HG03095 (cell line): Measurements from ENCODE around the gene LRRC15.

Experiments used
- ATAC-seq: cut with Tn5 transposase; IDR thresholded peaks from one replicate; pipeline ENCODE4 v1.9.1; 2021; ENCODE audit warnings: moderate library complexity; ENCODE audit not compliant: unreplicated experiment

The LRRC15 gene

DNA sequence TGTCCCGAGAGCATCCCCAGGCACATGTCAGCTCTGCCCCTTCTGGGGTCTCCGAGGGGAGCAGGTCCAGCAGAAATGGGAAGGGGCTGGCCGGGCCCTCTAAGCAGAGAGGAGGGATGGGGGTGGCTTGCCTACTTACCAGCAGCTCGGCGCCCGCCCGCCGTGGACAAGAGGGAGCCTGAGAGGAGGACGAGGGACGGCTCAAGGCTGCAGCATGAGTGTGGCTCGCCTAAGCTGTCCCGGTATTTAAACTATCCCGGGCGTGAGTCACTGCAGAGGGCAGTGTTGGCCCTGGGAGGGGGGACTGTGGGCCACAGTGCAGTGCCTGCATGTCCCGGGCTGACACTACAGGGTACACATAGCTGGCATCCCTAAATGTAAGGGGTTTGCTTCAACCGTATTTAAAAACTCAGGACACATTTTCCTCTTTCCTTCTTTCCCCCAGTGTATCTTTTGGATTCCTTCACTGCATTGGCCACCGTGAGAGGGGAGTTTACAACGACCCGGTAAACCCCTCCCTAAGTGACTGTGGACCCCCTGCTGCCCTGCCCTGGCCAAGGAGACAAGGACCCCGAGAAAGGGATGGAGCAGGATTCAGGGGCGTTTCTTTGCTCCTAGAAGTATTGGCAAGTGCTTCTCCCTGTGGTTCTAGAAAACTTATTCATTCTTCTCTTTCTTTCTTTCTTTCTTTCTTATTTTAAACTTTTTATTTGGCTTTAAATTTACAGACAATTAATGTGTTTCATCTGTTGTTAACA, at the start of gene LRRC15:
Gene LRRC15 (minus strand): TSS at position 222 of the 758 bp plus-strand sequence. CDS start 8,700 bp downstream, outside the sequence.
- no peak for ATAC-seq

DNA sequence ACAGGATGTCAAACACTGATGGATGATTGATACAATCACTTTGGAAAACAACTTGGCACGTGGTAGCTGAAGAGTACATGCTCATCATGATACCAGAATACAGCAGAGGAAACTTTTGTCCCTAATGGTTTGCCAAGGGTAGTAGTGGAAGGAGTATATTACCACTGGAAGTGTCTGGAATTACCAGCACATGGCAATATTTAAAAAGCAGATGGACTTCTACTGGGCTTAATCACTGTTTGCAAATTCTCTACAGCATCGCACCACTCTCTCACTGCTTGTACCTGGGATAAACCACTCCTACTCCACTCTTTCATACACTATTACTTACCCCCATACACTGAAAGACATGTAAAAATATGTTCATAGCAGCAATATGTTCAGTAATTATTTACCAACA, 49.1 kb upstream of the LRRC15 start:
- no peak for ATAC-seq

DNA sequence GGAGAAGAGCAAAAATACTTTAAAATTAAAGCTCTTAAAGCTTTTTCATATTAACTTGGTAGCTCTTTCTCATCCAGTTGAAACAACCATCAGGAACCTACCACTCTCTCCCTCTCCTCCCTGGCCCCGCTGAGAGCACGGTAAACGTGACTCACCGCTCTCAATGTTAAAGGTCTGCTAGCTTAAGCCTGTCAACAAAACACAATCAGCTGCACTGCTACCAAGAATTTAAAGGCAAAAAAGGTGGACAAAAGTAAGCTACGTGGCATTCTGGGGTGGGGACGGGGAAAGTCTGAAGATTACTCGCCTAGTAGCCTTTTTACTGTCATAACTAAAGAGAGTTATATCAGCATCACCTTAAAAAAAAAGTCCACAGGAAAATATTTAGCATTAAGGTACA, 37.9 kb upstream of the LRRC15 start:
- no peak for ATAC-seq

DNA sequence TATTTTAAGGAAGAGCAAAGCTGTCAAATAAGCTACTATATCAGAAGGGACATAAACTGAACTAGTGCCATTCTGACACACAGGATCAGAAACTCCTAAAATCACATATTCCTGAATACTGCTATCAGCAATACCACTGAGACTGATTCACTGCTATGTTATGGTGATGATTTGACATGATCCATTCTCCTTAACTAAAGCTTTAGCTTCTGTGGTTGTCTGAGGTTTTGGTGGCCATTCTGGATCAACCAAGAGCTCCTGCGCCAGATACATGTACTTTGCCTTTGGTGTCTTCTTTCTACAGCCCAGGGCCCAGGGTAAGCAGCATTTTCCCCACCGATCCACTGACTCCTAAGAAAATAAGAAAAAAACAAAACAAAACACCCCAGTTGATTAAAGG, 36.2 kb upstream of the LRRC15 start:
- no peak for ATAC-seq

DNA sequence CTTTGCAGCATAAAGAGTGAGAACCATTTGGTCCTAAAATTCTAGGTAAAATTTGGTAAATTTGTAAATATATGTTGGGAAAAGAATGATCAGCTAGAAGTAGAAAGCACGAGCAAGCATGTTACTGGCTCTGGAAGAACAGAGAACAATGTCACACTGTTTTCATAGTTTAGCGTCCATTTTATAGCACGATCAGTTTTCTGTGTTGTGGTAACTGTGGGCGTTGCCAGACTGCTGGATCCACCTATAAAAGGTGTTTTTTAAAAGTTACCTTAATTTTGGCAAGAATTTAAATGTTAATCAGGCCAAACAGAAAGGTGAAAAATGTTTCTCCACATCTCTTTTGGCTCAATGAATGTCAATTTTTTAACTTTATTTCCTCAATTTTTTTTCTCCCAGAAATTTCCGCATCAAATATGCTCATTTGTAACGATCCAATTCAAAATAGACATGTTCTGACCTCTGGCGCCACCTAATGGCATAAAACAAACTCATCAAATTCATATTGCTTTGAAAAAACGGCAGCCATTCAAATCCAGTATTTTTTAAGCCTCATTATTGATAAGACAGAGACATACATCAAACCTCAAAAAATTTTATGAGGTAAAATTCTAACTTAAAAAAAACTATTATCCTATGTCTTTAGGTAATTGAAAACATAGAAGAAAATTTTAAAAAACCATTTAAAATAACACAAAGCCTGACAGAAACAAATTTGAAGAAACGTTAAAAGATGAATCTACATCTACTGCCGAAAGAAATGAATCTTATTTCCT, 35.0 kb upstream of the LRRC15 start:
- ATAC-seq: no peak

DNA sequence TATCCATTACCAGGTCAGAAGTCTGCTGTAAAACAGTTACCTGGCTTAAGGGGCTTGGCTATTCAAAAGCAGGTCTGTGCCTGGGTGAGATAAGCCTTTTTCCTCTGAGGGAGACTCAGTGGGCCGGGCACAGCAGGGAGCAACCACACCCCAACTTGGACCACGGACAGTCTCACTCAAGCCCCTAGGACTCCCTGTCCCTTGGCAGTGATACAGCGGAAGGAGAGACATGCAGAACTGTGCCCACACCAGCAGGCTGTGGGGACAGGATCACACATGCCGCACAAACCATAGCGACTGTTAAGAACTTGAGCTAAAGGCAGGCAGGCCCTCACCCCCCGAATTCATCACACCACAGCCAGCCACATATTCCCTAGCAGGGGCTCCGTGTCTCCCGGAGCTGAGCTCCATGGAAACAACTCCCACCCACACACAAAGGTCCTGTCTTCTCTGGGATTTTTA, 32.4 kb upstream of the LRRC15 start:
- no peak for ATAC-seq

DNA sequence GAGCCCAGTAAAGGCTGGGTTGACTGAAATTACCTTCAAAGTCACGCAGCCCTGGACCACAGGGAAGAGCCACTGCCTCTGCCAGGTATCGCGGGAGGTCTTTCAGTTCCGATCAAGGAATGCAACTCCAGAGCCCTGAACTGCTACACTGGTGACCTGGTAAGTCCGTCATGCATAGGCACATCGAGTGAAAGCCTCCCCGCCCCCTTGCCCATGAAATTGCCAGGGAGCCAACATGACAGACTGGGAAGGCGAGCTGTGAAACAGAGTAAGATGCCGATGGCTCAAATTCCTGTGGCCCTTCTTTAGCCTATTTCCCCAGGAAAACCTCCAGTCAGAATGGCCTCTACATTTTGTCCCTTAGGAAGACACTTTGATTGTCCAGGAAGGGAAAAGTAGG, 31.8 kb upstream of the LRRC15 start:
- no peak for ATAC-seq

DNA sequence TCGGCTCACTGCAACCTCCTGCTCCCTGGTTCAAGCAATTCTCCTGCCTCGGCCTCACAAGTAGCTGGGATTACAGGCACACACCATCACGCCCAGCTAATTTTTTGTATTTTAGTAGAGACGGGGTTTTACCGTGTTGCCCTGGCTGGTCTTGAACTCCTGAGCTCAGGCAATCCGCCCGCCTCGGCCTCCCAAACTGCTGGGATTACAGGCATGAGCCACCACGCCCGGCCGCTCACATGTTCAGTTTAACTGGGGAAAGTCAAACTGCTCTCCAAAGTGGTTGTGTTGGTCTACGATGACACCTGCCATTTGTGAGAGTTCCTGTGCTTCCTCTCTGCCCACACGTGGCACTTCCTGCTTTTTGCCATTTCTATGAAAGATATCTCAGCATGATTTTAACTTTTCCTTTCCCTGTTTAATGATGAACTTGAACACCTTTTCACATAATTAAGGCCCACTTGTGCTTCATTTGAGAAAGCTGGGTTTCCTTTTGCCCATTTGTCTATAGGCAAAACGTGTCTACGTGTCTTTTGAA, 30.4 kb upstream of the LRRC15 start:
- ATAC-seq: no peak

DNA sequence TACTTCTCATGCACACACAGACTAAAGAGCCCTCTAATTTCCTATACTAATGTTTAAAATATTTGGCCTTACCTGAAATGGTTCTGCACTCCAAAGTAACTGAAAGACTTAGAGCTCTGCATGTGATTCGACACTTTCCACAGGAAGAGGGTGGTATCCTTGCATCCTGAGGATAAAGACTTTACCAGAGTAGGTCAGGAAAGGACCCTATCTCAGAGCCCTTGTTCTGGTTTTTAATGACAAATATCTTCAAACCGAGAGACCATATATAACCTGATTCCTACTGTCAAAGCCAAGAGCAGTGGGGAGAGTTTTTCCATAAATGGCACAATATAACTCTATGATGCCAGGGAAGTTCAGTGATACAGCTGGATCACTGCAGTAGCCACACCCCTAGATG, 29.6 kb upstream of the LRRC15 start, which contains the start of gene GP5:
Gene GP5 (minus strand): TSS at position 101 of the 400 bp plus-strand sequence. CDS start 984 bp downstream, outside the sequence.
- ATAC-seq: no peak

DNA sequence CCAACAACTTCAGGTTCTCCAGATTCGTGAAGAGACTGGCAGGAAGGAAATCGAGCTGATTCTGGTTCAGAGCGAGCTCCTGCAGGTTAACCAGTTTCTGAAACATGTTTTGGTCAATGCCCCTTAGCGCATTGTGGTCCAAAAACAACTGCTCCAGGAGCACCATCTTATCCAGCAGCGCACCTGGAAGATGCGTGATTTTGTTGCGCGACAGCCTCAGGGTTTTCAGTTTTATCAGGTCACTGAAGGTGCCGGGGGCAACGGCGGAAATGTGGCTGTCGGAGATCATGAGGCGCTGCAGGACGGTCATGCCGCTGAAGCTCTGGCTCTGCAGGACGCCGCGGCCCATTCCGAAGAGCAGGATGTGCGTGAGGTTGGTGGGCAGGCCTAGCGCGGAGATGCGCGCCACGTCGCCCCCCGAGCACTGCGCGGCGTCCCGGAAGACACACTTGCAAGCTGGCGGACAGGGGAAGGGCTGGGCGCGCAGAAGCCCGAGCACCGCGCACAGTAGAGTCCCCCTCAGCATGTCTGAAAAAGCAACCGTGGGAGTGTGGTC, 28.3 kb upstream of the LRRC15 start:
- ATAC-seq: no peak

DNA sequence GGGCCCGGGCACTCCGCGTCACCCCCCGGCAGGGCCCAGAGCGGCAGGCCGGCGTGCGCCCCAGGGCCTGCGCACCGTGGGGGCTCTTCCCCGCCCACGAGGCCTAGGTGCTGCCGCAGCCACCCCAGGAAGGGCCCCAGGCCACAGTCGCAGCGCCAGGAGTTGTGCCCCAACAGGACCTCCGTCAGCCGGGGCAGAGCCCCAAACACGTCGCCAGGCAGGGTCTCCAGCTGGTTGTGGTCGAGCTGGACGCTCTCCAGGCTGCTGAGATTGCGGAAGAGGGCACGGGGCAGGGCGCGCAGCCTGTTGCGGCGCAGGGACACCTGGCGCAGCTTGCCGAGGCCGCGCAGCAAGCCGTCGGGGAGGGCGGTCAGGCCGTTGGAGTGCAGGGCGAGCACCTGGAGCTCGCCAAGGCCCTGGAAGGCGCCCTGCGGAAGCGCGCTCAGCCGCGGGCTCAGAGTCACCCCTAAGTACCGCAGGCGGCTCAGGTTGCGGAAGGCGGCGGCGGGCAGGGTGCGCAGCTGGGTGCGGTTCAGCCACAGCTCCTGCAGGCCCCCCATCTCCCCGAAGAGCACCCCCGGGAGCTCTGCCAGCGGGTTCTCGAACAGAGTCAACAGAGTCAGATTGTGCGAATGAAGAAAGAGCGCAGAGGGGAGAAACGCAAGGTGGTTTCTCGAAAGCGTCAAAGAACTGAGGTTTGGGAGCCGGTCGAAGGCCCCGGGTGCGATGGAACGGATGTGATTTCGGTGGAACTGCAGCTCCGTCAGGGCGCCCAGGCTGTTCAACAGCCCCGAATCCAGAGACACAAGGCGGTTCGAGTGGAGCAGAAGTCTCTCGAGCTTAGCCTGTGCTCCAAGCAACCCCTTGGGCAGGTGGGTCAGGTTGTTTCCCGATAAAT, 27.6 kb upstream of the LRRC15 start:
- ATAC-seq: no peak

DNA sequence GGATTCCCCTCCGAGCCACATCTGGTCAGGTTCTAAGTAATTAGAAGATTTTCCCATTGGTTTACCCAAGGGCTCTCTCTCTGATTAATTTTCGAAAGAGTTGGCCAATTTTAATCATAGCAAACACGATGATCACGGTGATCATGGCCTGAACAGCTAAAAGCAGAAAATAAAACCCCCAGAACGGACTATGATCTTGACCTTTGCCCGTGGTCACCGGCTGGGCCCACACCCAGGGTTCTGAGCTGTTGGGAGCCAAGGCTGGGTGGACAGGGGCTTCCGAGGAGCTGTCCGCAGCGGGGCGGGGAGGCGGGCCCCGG, 27.0 kb upstream of the LRRC15 start:
- no peak for ATAC-seq

DNA sequence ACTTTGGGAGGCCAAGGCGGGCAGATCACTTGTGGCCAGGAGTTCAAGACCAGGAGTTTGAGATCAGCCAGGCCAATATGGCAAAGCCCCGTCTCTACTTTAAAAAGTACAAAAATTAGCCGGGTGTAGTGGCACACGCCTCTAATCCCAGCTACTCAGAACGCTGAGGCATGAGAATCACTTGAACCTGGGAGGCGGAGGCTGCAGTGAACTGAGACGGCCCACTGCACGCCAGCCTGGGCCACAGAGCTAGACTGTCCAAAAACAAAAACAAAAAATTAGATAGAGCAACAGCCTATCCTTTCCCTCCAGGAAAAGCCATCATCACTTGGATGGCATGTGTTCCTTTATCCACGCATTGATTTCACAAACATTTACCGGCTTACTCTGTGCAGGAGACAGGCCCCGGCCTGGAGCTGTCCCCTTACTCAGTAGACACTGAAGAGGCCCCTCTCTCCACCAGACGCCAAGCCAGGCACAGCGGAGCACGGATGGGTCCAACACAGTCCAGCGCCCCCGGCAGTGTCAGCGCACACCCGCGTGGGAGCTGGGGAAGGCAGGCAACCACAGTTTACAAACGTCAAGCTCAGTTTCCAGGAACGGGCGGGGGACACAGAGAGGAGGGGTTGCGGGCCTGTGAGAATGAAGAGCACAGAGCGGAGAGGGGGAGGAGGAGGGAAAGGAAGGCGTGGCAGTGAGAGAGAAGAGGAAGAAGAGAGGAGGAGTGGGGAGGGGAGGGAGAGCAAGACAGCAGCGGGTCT, 26.4 kb upstream of the LRRC15 start:
- ATAC-seq: no peak

DNA sequence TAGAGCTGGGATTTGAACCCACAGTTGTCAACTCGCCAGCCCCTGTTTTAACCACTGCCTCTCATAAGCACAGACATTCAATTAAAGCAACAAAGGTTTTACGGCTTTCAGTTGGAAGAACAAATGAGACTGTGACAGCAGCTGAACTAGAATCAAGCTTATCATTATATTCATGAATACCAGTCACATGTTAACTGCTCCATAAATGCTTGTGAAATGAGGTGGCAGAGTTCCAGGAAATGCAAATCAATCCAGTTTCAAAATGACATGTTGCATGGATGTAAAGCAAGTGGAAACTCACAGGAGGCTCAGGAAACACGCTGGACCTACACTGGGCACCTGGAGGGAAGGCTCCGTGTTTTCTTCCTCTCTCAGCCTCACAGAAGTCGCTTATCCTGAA, 25.7 kb upstream of the LRRC15 start:
- no peak for ATAC-seq

DNA sequence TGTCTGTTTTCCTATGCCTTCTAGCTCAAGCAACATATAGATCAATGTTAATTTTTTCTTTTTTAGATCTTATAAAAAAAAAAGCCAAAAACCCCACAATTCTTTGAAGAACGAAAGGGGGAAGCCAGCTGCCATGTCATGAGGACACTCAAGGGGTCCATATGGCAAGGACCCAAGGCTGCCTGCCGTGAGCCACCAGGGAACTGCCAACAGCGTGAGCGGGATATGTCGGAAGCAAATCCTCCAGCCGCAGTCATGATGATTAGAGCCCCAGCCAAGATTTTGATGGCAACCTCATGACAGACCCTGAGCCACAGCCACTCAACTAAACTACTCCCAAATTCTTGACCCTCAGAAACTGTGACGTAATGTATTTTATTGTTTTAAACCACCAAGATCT, 23.0 kb upstream of the LRRC15 start:
- ATAC-seq: no peak

DNA sequence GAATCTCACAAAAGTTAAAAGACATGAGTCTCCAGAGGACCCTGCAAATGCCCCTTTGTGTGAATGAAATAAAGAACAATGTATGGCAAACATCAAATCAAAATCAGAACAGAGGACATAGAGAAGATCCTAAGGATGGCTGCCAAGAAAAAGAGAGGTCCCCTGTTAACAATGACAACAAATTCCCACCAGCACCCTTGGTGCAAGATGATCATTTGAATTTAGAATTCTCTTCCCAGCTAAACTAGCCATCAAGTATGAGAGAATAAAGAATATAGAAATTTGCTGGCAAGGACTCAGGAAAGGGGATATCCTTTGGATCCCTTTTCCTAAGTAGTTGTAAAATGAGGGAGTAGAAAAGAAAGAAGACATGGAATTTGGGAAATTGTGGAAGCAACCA, 21.3 kb upstream of the LRRC15 start:
- no peak for ATAC-seq

DNA sequence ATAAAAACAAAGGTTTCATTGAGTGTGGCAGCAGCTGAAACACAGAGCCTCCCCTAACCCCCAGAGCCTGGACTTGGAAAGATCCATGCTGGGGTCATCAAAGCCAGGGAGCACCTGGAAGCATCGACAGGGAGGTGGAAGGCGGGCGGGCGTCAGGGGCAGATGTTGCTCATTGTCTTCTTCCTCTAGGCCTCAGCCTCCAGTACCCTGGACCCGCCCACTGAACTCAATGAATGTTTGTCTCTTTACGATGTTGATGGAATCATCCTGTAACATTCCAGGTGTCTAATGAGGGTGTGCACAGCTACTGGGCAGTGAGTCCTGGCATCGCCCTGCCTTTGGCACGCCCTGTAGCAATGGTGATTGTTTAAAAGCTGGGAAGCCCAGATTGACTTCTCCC, 19.7 kb upstream of the LRRC15 start:
- no peak for ATAC-seq

DNA sequence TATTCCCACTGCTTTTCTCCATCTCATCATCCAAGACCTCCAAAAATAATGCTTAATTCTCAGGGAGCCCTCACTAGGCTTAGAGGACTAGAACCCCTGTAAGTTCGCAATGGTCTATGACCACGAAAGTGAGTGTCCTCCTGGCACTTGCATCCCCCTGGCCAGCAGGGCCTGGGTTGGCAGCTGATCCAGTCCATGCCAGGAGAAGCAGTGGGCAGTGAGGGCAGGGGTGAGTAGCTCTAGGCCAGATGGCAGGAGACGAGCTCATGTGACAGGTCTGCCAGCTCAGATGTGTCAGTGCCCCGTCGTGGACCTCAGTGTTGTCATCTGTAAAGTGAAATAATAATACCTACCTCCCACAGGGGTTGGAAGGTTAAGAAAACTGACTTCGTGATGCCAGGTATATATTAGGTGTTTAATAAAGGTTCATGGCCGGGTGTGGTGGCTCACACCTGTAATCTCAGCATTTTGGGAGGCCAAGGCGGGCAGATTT, 18.4 kb upstream of the LRRC15 start:
- ATAC-seq: no peak

DNA sequence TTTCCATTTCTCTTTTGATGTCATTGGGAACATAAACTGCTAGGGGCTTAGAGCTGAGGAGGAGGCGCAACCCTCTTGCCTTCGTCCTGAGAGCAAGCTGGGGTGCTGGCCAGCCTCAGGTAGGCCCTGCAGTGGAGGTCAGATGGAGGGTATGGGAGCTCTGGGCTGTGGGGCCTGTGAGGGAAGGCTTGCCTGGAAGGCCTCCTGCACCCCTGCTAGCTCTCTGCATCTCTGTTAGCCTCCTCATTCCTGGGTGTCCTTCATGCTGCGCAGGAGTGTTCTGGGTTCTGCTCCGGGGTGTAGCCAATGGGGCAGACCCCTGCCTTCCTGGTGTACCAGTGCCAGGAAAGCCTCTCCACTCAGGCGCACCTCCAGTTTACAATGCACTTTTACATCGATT, 17.7 kb upstream of the LRRC15 start:
- ATAC-seq: no peak

DNA sequence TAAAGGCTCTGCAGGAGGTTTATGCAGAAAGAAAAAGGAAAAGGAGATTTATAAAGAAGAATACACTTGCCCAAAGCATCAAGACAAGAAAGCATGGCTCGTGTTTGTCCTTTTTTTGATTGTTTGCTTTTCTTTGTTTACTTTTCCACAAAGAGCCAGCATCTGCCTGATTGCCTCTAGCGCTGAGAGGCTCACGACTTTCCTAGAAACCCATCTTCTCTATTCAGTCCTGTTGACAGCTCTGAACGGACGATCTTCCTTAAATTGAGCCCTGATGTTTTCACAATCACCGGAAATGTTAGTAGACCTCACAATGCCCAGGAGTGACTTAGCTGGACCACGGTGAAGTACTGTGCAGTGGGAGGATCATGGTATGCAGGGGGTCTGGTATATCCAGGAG, 17.1 kb upstream of the LRRC15 start:
- no peak for ATAC-seq
